GM12878 (cell line): ENCODE data around the gene CHERP. TPM values are rescaled to one million over a fixed set of nuclear protein-coding genes. Genes with fewer than 3 reads are reported as not detected.

Experiments
- ATAC-seq: fragments of 200-7000 bp; cut with Tn5 transposase; 3 replicates; pipeline ENCODE4 v1.9.1; 2020; ENCODE audit warnings: mild to moderate bottlenecking, moderate library complexity
- Bru-seq: library from RNA; stranded (reverse); fragments of 400-500 nt; gene quantifications from one replicate; lab custom pipeline; 2021; lab: Mats Ljungman, UMichigan
- BruChase-seq, 2 experiments: library from RNA; stranded (reverse); fragments of 400-500 nt; gene quantifications; one replicate each; lab custom pipeline; 2021; lab: Mats Ljungman, UMichigan
- BruUV-seq: library from RNA; stranded (reverse); fragments of 400-500 nt; replicated peaks from 2 replicates; lab custom pipeline; 2021; lab: Mats Ljungman, UMichigan
- CTCF ChIA-PET: fragments of 300-600 bp; sonication (Branson Sonifier 250); formaldehyde crosslinking; extraction: SDS; loops from one replicate; lab custom pipeline; 2021; ENCODE audit warnings: inconsistent platforms; lab: Yijun Ruan, JAX
- POLR2A ChIA-PET: fragments of 350-600 bp; formaldehyde crosslinking; extraction: SDS; loops from one replicate; lab custom pipeline; 2021; ENCODE audit warnings: inconsistent platforms; lab: Charles Lee
- RAD21 ChIA-PET: fragments of 300-600 bp; sonication (Branson Sonifier 250); formaldehyde crosslinking; loops from one replicate; lab custom pipeline; 2023; ENCODE audit warnings: antibody characterized with exemption; ENCODE audit not compliant: unreplicated experiment; lab: Charles Lee
- SMC1A ChIA-PET: fragments of 300-600 bp; sonication (Branson Sonifier 250); formaldehyde crosslinking; loops from one replicate; lab custom pipeline; 2023; ENCODE audit not compliant: unreplicated experiment, uncharacterized antibody; lab: Charles Lee
- DNase-seq: peaks from one replicate; pipeline ENCODE4 v3.0.0-alpha.2; 2011; ENCODE audit warnings: low read depth, low spot score
- FAIRE-seq: peaks from 3 replicates; lab custom pipeline; 2011; peaks lifted over from hg19 to GRCh38; lab: Jason Lieb, UNC
- H2AFZ ChIP-seq: 2 replicates; pipeline ENCODE4 v1.6.0; 2011; ENCODE audit warnings: low read depth, low read length, control low read depth; ENCODE audit not compliant: control insufficient read depth
- H3K27ac ChIP-seq: 2 replicates; pipeline ENCODE4 v1.5.1; 2011; ENCODE audit warnings: control low read depth; ENCODE audit not compliant: control insufficient read depth, insufficient read depth
- H3K27me3 ChIP-seq, 2 experiments: replicated peaks in 1 of 2; 2 replicates each; pipeline versions ENCODE4 v1.6.0 to v1.6.1; 2011; ENCODE audit warnings: low read length in 1 of 2; ENCODE audit not compliant: control insufficient read depth in 2 of 2, insufficient read depth in 2 of 2
- H3K36me3 ChIP-seq, 2 experiments: 2 replicates each; pipeline ENCODE4 v1.5.1; 2011; ENCODE audit warnings: low read length in 1 of 2; ENCODE audit not compliant: control insufficient read depth in 2 of 2, insufficient read depth in 2 of 2
- H3K4me1 ChIP-seq: 2 replicates; pipeline ENCODE4 v1.6.1; 2011; ENCODE audit warnings: mild to moderate bottlenecking, low read length, moderate library complexity, mixed read lengths; ENCODE audit not compliant: control insufficient read depth, insufficient read depth
- H3K4me2 ChIP-seq: 2 replicates; pipeline ENCODE4 v1.6.0; 2011; ENCODE audit warnings: control low read depth; ENCODE audit not compliant: control insufficient read depth, insufficient read depth
- H3K4me3 ChIP-seq: fragments of 200-600 bp; sonication (generic); 2 replicates; pipeline ENCODE4 v1.5.1; 2016
- H3K79me2 ChIP-seq: 2 replicates; pipeline ENCODE4 v1.6.0; 2011; ENCODE audit warnings: low read length; ENCODE audit not compliant: control insufficient read depth, insufficient read depth
- H3K9ac ChIP-seq: 2 replicates; pipeline ENCODE4 v1.8.0; 2011; ENCODE audit warnings: low read length, control low read depth, mixed read lengths; ENCODE audit not compliant: control insufficient read depth, insufficient read depth
- H3K9me3 ChIP-seq: replicated peaks from 3 replicates; pipeline ENCODE4 v1.5.1; 2011; ENCODE audit warnings: mild to moderate bottlenecking, low read length; ENCODE audit not compliant: control insufficient read depth, insufficient read depth
- H4K20me1 ChIP-seq: 2 replicates; pipeline ENCODE4 v1.6.0; 2011; ENCODE audit not compliant: control insufficient read depth, insufficient read depth
- CBX5 ChIP-seq: sonication (generic); IDR thresholded peaks from 2 replicates; pipeline ENCODE4 v1.6.1; 2016; ENCODE audit warnings: low read depth, moderate library complexity, mild to moderate bottlenecking, inconsistent platforms
- CEBPB ChIP-seq, 2 experiments: fragments of 150-350 bp in 1 of 2; IDR thresholded peaks; 2 replicates each; pipeline ENCODE4 v1.6.1; 2012 to 2014; ENCODE audit warnings: low read depth in 2 of 2, low read length in 2 of 2, borderline replicate concordance in 1 of 2, inconsistent platforms in 1 of 2
- ETV6 ChIP-seq, 2 experiments: fragments of 450-650 bp in 1 of 2; IDR thresholded peaks in 1 of 2; conservative IDR thresholded peaks in 1 of 2; 2 replicates each; pipeline ENCODE4 v1.6.1; 2014; ENCODE audit warnings: antibody characterized with exemption in 1 of 2, borderline replicate concordance in 1 of 2, low read depth in 1 of 2, mild to moderate bottlenecking in 1 of 2, moderate library complexity in 1 of 2
- FOXK2 ChIP-seq: fragments of 450-650 bp; IDR thresholded peaks from 2 replicates; pipeline ENCODE4 v1.6.1; 2017; ENCODE audit warnings: mild to moderate bottlenecking, moderate library complexity
- HDGF ChIP-seq: fragments of 450-650 bp; IDR thresholded peaks from 2 replicates; pipeline ENCODE4 v1.6.1; 2016; ENCODE audit warnings: antibody characterized with exemption
- IRF4 ChIP-seq: IDR thresholded peaks from 2 replicates; pipeline ENCODE4 v1.6.1; 2011; ENCODE audit warnings: low read depth, low read length
- MTA3 ChIP-seq: IDR thresholded peaks from 2 replicates; pipeline ENCODE4 v1.6.1; 2012; ENCODE audit warnings: low read length, inconsistent platforms, borderline replicate concordance
- PML ChIP-seq: IDR thresholded peaks from 2 replicates; pipeline ENCODE4 v1.6.1; 2012; ENCODE audit warnings: low read length, inconsistent platforms
- TCF3 ChIP-seq: IDR thresholded peaks from 2 replicates; pipeline ENCODE4 v1.6.1; 2012; ENCODE audit warnings: low read depth, mild to moderate bottlenecking, low read length, borderline replicate concordance; ENCODE audit not compliant: insufficient read depth
- ZNF207 ChIP-seq: fragments of 450-650 bp; IDR thresholded peaks from 2 replicates; pipeline ENCODE4 v1.6.1; 2014; ENCODE audit warnings: antibody characterized with exemption, mild to moderate bottlenecking, borderline replicate concordance
- ZNF24 ChIP-seq: fragments of 450-650 bp; IDR thresholded peaks from 2 replicates; pipeline ENCODE4 v1.6.1; 2017; ENCODE audit warnings: antibody characterized with exemption, mild to moderate bottlenecking
- ZNF622 ChIP-seq: fragments of 450-650 bp; IDR thresholded peaks from 2 replicates; pipeline ENCODE4 v1.6.1; 2017; ENCODE audit warnings: mild to moderate bottlenecking, inconsistent platforms
- WGBS: methylation state at CpG from one replicate; pipeline ENCODE4 v1.1.6; 2016; ENCODE audit warnings: low lambda C conversion rate; ENCODE audit not compliant: insufficient replicate concordance, insufficient coverage; ENCODE audit errors: missing lambda C conversion rate; 5-methylcytosine and 5-hydroxymethylcytosine counted together
- in situ Hi-C: fragments of 300-500 bp; cut with MboI; formaldehyde crosslinking; loops from 9 replicates; pipeline ENCODE4 v1.14.3; 2018; ENCODE audit warnings: mixed read lengths
- intact Hi-C: fragments of 100-400 bp; cut with micrococcal nuclease; formaldehyde crosslinking; loops from one replicate; pipeline ENCODE4 v1.14.2; 2022; ENCODE audit not compliant: unreplicated experiment
- long read RNA-seq, 2 experiments: library from polyadenylated mRNA; unstranded; transcript quantifications; one replicate each; pipeline ENCODE4 v2.0.0, GENCODE V29; 2019 to 2020
- polyA minus RNA-seq, 3 experiments: library from RNA; depleted of rRNA, polyadenylated mRNA; stranded (reverse); fragments of >200 nt; gene quantifications; 2 replicates each; pipeline ENCODE4 v1.2.3, GENCODE V29; 2011
- polyA plus RNA-seq, 11 experiments: library from polyadenylated mRNA; depleted of rRNA in 4 of 11; unstranded in 6 of 11; stranded (reverse) in 5 of 11; fragments of >200 nt; fragmentation: Nextera tagmentation in 4 of 11; fragmentation: Illumina TruSeq in 1 of 11; extraction: Ambion mirVana in 4 of 11; extraction: Trizol in 1 of 11; gene quantifications; 1 replicate in 1 of 11; 2 replicates in 10 of 11; pipeline versions ENCODE4 v1.2.1 to v1.2.3, GENCODE V29; 2011 to 2016; ENCODE audit warnings: inconsistent platforms in 2 of 11, missing spikeins in 2 of 11, low read depth in 1 of 11
- total RNA-seq, 4 experiments: library from RNA; depleted of rRNA in 3 of 4; stranded (reverse); fragments of >200 nt in 3 of 4; fragmentation: Illumina TruSeq in 1 of 4; extraction: Trizol in 1 of 4; gene quantifications; 2 replicates each; pipeline versions ENCODE4 v1.2.1 to v1.2.3, GENCODE V29; 2013 to 2021
- TF ChIP-seq, protein P1 (sequence below): fragments of 450-650 bp; IDR thresholded peaks from 2 replicates; pipeline ENCODE4 v1.6.1; 2014; ENCODE audit warnings: mild to moderate bottlenecking

Gene CHERP, protein sequence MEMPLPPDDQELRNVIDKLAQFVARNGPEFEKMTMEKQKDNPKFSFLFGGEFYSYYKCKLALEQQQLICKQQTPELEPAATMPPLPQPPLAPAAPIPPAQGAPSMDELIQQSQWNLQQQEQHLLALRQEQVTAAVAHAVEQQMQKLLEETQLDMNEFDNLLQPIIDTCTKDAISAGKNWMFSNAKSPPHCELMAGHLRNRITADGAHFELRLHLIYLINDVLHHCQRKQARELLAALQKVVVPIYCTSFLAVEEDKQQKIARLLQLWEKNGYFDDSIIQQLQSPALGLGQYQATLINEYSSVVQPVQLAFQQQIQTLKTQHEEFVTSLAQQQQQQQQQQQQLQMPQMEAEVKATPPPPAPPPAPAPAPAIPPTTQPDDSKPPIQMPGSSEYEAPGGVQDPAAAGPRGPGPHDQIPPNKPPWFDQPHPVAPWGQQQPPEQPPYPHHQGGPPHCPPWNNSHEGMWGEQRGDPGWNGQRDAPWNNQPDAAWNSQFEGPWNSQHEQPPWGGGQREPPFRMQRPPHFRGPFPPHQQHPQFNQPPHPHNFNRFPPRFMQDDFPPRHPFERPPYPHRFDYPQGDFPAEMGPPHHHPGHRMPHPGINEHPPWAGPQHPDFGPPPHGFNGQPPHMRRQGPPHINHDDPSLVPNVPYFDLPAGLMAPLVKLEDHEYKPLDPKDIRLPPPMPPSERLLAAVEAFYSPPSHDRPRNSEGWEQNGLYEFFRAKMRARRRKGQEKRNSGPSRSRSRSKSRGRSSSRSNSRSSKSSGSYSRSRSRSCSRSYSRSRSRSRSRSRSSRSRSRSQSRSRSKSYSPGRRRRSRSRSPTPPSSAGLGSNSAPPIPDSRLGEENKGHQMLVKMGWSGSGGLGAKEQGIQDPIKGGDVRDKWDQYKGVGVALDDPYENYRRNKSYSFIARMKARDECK
- total RNA-seq (2013; cell fraction: nucleolus; rRNA removed): 47.2 and 55.4 TPM in 2 replicates
- total RNA-seq (2014; rRNA removed) (3.6 and 4.9 TPM in 2 replicates), total RNA-seq (2014; rRNA removed; fragmentation: Illumina TruSeq; extraction: Trizol) (6.8 and 7.2 TPM in 2 replicates), total RNA-seq (2021) (57.5 and 65.3 TPM in 2 replicates), polyA plus RNA-seq (2011; rRNA removed) (3.2 and 5.1 TPM in 2 replicates), polyA plus RNA-seq (2014; fragmentation: Illumina TruSeq; extraction: Trizol) (3.5 and 17.6 TPM in 2 replicates), polyA plus RNA-seq (2014; fragmentation: Nextera tagmentation; extraction: Ambion mirVana) (1 to 10 TPM in 1 of 2 experiments, under 1 TPM in 1; 0.66 to 1.7 TPM), polyA plus RNA-seq (2014; rRNA removed) (24.0 and 42.2 TPM in 2 replicates), polyA plus RNA-seq (2016; fragmentation: Nextera tagmentation; extraction: Ambion mirVana) (10 to 100 TPM; 47.1 to 49.4 TPM), polyA minus RNA-seq (2011; rRNA and poly(A)+ RNA removed) (4.5 and 8.6 TPM in 2 replicates), Bru-seq, nascent RNA (percentile 83 among the genes with signal in this experiment), BruChase-seq, experiment 1, labeled RNA remaining after a 6-hour chase (percentile 98 among the genes with signal in this experiment), BruChase-seq, experiment 2, labeled RNA remaining after a 2-hour chase (percentile 98 among the genes with signal in this experiment)
- polyA plus RNA-seq (2011; ENCODE audit: low read depth): 13.6 TPM
- polyA plus RNA-seq (2011; cell fraction: cytosol; rRNA removed): 7.8 and 8.6 TPM in 2 replicates
- polyA plus RNA-seq (2011; cell fraction: nucleus; rRNA removed): 45.6 and 76.2 TPM in 2 replicates
- 34.7 and 37.6 TPM in 2 replicates for polyA plus RNA-seq (2012)
- 9.5 and 14.8 TPM in 2 replicates for polyA minus RNA-seq (2011; cell fraction: cytosol; rRNA and poly(A)+ RNA removed)
- 15.5 and 27.3 TPM in 2 replicates for polyA minus RNA-seq (2011; cell fraction: nucleus; rRNA and poly(A)+ RNA removed)
- long read RNA-seq, experiment 1, full-length matches to known transcripts: 10 of 14 reads
- long read RNA-seq, experiment 1, partial matches to known transcripts: 3 of 14 reads
- long read RNA-seq, experiment 1, other reads (novel, unspliced or antisense): 1 of 14 reads
- long read RNA-seq, experiment 2, partial matches to known transcripts: 1 of 14 reads
- long read RNA-seq, experiment 2, other reads (novel, unspliced or antisense): 9 of 14 reads

DNA sequence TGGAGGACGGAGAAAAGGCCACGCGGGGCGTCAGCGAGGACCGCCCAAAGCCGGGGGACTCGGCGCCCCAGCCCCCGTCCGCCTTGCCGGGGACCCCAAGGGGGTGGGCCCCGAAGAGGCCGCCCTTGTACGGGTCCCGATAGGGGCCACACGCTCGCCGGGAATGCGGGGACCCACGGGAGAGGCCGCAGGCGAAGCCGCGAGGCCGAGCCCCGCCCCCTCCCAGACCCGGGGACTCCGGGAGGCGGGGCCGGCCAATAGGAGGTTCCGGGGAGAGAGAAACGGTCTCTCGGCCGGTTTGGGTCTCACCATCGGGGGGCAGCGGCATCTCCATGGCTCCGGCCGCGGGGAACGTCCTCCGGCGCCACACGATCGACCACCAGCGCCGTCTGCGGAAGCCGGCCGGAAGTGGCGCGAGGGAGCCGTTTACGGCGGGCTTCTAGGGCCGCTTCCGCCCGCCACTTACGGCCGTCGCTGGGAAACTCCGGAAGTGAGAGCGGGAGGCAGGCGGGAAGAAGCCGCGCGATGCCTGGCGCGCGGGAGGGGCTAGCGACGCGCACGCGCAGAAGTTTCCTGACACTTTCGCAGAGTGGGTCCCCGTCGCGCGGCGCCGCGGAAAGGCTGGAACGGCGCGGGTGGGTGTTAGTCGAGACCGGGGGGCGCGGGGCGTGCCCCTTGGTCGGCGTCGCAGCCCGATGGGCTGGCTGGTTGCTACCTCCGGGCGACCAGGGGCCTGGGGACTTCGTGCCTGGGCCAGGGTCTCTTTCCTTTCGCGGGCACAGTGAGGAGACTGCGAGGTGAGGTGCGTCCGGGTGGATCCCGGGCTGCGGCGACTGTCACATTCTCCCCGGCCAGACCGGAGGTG, at the start of gene CHERP:
Gene CHERP, minus strand, starts transcription at position 393 of the 865 bp plus-strand sequence. Its CDS starts 59 bp downstream, at position 334.
- FAIRE-seq: peak; percentile 44
- peaks cover 7 to 13% of the 10 kb centered on the region in 2 experiments; a peak in 3 of 4 replicates for H3K36me3 ChIP-seq
- H3K9me3 ChIP-seq: no peaks in the 10 kb centered on the region; the same call in 2 of the 3 replicates
- peak within 1 kb of the TSS; percentile 74 for H3K27ac ChIP-seq
- H3K4me3 ChIP-seq: peak within 1 kb of the TSS; percentile 99
- no peaks in the 10 kb centered on the region for H3K27me3 ChIP-seq
- H3K79me2 ChIP-seq: peaks cover 75% of the 10 kb centered on the region
- WGBS: under 1% methylated on average over 90 of the region's 108 CpGs
- intact Hi-C loops: loop anchor here (1.0 to 10.0 kb wide), 3 partner anchors 46 to 97 kb away; no protein-coding TSS in a partner anchor
- ChIA-PET SMC1A (interaction anchor here (0.8 to 1.6 kb wide), 5 partner anchors 11 to 99 kb away, joined by 3 to 4 read pairs (median 4); no protein-coding TSS in a partner anchor), CTCF (interaction anchor here (0.6 to 1.9 kb wide), 6 partner anchors 25 to 82 kb away, joined by 3 to 7 read pairs (median 4); no protein-coding TSS in a partner anchor), RAD21 (interaction anchor here (1.2 to 2.7 kb wide), 3 partner anchors 30 to 45 kb away, joined by 4 to 20 read pairs (median 8); no protein-coding TSS in a partner anchor), POLR2A (interaction anchor here (0.6 to 6.1 kb wide), 6 partner anchors 30 to 287 kb away, joined by 3 to 72 read pairs (median 4); partner anchors contain the start of genes SIN3B and SLC35E1)
- peak; percentile 72 for DNase-seq
- H3K4me2 ChIP-seq: peak within 1 kb of the TSS; percentile 91
- in situ Hi-C loops: no loop called here
- H3K9ac ChIP-seq: peak within 1 kb of the TSS; percentile 80
- peak; percentile 83 for ATAC-seq
- peaks cover 14% of the 10 kb centered on the region for H3K4me1 ChIP-seq
- peak within 1 kb of the TSS; percentile 66 for H2AFZ ChIP-seq
- peaks cover 4% of the 10 kb centered on the region; the same call in 1 of the 2 replicates for H4K20me1 ChIP-seq
- no TSS peak for BruUV-seq
- no peak for TF ChIP-seq IRF4
- no peak for TF ChIP-seq ETV6 (conservative IDR thresholded peaks at IDR 0.05 in 1 of 2, IDR thresholded peaks at IDR 0.05 in 1 of 2; ENCODE audit: borderline replicate concordance in 1 of 2, low read depth in 1 of 2)
- TF ChIP-seq TCF3: no peak
- TF ChIP-seq HDGF: peak; percentile 87
- TF ChIP-seq, protein P1, sequence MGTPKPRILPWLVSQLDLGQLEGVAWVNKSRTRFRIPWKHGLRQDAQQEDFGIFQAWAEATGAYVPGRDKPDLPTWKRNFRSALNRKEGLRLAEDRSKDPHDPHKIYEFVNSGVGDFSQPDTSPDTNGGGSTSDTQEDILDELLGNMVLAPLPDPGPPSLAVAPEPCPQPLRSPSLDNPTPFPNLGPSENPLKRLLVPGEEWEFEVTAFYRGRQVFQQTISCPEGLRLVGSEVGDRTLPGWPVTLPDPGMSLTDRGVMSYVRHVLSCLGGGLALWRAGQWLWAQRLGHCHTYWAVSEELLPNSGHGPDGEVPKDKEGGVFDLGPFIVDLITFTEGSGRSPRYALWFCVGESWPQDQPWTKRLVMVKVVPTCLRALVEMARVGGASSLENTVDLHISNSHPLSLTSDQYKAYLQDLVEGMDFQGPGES: no peak
- no peak for TF ChIP-seq FOXK2
- no peak for TF ChIP-seq CBX5
- TF ChIP-seq ZNF207: no peak; the same call in 1 of the 2 replicates
- TF ChIP-seq MTA3: no peak
- no peak for TF ChIP-seq ZNF24
- TF ChIP-seq CEBPB (IDR thresholded peaks at IDR 0.05; ENCODE audit: borderline replicate concordance in 1 of 2, low read depth in 2 of 2, low read length in 2 of 2): no peak
- TF ChIP-seq ZNF622: no peak
- TF ChIP-seq PML: peak; percentile 78; the same call in 1 of the 2 replicates
